ENCODE results near the gene PADI2.
"Not testable (repeated sequence)": the region's sequence is repeated elsewhere in the genome, so short reads cannot be mapped to it uniquely, and the experiment has no call there.

Gene PADI2

GRCh38 chr1:17084787-17085186 lies 34.5 kb downstream of the PADI2 start:
- DNase-seq (ENCODE audit: low read depth, low spot score), result no peak

DNA sequence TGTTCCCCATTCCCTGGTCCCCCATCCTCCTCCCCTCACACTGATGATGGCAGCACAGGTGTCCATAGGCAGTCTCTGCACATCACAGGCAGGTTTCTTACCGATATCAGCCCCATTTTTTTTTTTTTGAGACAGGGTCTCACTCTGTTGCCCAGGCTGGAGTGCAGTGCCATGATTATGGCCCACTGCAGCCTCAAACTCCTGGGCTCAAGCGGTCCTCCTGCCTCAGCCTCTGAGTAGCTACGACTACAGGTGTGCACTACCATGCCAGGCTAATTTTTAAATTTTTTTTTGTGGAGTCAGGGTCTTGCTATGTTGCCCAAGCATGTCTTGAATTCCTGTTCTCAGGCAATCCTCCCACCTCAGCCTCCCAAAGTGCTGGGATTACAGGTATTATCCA lies 36.5 kb downstream of the PADI2 start:
- no peak for DNase-seq (ENCODE audit: low read depth, low spot score)

DNA sequence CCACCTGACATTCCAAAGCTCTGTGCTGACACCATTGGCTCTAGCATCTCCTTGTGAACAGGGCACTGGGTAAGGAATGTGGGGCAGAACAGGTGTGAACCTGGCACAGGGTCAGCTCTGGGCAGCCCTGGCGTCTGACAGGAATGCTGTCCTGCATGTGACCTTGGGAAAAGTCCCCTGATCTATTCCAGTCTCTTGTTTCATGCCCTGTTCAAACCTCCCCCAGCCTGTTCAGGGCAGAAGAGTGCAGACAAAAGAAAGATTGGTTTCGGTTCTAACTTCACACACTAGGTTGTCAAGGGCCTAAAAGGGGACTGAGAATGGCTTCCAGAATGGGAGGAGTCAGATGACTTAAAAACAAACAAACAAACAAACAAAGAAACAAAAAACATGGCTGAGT lies 37.8 kb downstream of the PADI2 start:
- no peak for DNase-seq (ENCODE audit: low read depth, low spot score)

GRCh38 chr1:17080880-17081279 lies 38.4 kb downstream of the PADI2 start:
- no peak for DNase-seq (ENCODE audit: low read depth, low spot score)

DNA sequence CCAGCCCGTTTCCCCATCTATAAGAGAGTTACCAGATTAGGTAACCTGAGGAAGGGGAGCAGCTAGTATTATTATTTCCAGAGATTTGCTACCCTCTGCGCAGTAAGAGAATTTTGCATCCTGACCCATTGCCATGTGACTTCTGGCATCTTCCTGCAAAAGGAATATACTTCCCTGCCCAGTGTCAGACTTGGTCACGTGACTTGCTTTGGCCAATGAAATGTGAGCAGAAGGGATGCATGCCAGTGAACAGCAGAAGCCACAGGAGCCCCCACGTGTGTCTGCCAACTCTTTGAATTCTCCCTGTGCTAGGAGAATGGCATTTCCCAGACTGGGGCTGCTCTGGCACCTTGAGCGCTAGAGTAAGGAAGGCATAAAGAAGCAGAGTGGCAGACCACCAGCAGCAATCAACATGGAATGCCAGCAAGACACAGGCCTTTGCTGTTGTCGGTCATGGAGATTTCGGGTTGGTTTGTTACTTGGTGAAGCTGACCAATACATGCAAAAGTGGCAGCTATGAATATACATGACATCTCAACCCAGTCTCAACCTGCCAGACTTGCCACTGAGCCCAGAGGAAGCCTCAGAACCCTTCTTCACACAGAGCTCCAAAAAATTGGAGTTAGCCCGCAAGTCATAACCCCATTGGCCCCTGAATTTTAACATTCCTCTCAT lies 39.0 kb downstream of the PADI2 start:
- DNase-seq (ENCODE audit: low read depth, low spot score), result no peak

DNA sequence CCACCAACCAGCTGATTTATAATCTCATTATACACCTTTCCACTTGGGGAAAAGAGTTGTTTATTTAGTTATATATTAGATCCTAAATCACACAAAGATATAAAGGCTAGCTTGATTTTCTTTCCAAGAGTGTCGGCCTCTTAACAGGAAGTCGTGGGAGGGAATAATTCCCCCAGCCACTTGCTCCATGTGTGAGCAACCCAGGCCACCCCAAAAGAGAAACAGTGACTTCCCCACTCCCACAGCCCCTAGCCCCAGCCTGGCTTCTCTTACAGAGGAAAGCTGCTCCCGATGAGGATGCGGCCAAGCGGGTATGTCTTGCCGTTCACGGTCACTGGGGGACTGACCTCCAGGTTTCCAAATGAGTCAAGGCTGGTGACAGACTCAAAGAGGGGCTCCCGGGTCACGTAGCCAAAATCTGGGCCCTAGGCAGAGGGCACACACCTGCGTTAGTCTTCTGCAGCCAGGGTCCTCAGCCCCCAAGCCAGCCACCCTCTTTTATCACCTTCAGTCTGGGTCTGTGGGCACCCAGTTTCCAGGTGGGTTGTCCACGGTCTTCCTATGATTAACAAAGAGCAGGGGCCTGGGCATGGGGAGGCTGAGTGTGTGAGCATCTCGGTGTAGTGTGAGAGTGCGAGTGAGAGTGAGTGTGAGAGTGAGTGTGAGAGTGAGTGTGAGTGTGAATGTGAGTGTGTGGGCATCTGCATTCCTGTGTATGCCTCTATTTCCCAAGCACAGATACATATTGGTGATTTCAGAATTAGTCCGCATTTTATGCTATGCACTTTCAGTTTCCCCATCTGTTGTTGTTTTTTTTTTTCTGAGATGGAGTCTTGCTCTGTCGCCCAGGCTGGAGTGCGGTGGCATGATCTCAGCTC lies 40.0 kb downstream of the PADI2 start:
- no peak for DNase-seq (ENCODE audit: low read depth, low spot score)

- DNase-seq (ENCODE audit: low read depth, low spot score), result peak; percentile 56
These were observed 43.6 kb downstream of the PADI2 start for GRCh38 chr1:17075470-17076255.

- no peak for DNase-seq (ENCODE audit: low read depth, low spot score)
These were observed 47.5 kb downstream of the PADI2 start for GRCh38 chr1:17071794-17072193.

GRCh38 chr1:17070163-17070525 lies 49.1 kb downstream of the PADI2 start:
- no peak for DNase-seq (ENCODE audit: low read depth, low spot score)

DNA sequence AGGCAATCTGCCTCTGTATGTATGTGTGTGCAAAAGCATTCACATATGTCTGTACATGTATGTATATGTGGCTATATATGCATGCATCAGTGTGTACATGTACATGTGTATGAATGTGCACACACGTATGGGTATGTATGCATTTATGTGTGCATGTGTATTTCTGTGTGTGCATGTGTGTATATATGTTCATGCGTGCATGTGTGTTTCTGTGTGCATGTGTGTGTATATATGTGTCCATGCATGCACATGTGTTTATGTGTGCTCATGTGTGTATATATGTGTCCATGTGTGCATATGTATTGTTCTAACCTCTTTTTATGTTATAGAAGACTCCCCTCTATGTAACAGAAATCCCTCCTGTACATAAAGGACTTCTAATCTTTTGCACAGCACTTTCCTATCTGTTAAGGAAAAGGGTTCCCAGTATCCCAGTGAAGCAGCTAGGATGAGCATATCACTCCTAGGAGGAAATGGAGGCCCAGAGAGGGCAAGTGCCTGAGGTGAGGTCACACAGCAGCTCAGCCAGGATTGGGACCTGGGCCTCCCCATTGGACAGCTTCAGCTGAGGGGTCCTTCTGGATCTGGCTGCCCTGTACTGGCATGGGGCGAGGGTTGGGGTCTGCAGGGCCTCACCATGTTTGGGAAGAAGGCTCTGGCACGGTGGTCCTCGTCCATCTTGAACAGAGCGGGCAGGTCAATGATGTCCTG lies 49.6 kb downstream of the PADI2 start:
- DNase-seq (ENCODE audit: low read depth, low spot score), result no peak

DNA sequence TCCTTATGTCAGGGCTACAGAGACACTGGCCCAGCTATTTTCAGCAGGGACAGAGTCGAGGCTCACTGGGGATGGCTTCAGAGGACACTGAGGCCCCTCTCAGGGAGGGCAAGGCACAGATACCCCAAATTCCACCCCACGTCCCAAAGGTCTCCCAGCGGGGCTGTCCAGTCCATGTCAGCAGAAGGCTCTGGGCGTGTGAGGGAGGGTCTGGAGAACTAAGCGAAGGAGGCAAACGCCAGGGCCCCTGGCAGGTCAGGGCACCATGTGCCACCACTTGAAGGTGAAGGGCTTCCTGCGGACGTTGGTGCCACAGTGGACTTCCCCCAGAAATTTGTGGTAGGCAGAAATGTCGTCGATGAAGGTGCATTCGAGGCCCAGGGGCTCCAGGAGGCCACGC lies 50.5 kb downstream of the PADI2 start:
- DNase-seq (ENCODE audit: low read depth, low spot score), result no peak

DNA sequence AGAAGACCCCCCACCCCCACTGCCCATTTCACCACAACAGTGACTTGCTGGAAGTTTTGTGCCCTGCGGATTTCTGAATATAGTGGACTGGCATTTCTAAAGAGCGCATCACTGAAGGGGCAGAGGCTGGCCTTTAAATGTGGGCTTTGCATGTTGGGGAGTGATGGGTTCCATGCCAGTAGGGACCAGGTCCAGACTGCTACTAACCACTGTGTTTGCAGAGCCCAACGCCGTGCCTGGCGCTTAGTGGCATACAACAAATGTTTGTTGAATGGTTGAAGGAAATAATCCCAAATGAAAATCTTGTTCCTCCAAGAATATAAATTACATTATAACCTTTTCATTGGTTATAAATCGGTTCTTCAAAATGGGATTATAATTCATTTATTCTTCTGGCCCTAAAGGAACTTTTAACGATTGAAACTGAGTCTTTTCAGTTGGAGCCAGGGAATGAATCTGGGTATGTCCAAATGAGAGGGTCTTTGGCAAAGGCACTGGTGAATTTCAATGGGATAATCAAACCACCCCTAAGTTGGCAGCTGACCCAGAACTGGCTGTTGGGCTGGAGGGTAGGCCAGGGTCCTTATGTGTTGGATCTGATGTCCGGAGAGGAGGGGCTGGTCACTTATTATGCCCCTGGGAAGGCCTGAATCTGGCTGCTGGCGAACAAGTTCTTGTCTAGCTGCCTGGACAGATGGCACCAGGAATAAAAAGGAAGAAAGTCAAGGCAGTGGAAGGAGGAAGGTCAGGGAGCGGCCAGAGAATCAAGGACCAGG lies 51.6 kb downstream of the PADI2 start:
- DNase-seq (ENCODE audit: low read depth, low spot score), result no peak

DNA sequence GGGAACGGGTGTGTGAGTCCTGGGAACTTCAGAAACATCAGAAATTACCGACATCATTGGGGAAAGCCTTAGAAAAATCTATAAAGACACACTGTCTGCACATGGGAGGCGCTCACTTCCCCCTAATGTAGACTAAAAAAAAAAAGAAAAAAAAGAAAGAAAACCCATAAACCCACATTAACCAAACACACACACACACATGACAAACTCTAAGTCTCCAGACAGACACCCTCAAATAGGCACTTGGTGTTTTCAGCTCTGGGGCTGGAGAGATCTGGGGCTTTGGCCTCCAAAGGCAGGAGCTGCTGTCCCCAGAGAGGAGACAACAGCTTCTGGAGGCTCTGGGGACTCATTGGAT lies 52.2 kb downstream of the PADI2 start:
- no peak for DNase-seq (ENCODE audit: low read depth, low spot score)

- DNase-seq (ENCODE audit: low read depth, low spot score), result no peak
These were observed 52.7 kb downstream of the PADI2 start for GRCh38 chr1:17066361-17067068.

- no peak for DNase-seq (ENCODE audit: low read depth, low spot score)
These were observed 53.6 kb downstream of the PADI2 start for GRCh38 chr1:17065666-17066065.

DNA sequence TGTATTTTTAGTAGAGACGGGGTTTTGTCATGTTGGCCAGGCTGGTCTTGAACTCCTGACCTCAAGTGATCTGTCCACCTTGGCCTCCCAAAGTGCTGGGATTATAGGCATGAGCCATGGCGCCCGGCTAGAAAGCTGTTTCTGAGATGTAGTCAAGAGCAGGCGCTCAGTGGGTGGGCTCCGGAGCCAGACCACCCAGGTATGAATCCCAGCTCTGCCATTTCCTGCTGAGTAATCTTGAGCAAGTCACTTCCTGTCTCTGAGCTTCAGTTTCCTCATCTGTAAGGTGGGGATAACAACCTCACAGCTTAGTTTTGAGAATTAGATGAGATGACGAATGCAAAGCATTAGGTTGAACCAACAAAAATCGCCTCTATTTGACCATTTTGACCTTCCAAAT lies 56.5 kb downstream of the PADI2 start:
- DNase-seq (ENCODE audit: low read depth, low spot score), result not testable (repeated sequence)

- no peak for DNase-seq (ENCODE audit: low read depth, low spot score)
These were observed 57.4 kb downstream of the PADI2 start for GRCh38 chr1:17061892-17062291.

- no peak for DNase-seq (ENCODE audit: low read depth, low spot score)
These were observed 57.8 kb downstream of the PADI2 start for GRCh38 chr1:17061486-17061885.

DNA sequence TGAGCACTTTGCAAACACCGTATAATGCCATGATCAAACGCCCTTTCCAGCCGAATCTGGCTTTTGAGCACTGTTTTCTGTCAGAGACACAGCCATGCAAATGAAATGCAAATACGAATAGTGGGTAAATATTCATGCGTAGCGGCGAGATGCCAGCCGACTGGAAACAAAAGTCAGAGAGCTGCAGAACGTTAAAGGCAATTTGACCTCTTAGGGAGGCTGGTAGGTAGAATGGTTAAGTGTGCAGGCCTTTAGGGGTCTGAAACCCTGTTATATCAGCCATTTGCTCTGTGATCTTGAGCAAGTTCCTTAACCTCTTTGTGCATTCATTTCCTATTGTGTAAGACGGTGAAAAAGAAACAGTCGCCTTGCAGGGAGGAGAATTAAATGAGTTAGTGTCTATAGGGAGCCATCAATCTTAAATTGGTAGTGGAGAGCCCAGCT lies 58.9 kb downstream of the PADI2 start:
- DNase-seq (ENCODE audit: low read depth, low spot score), result no peak
